ENCODE measurements around the gene UBE2E2. TPM values are rescaled to one million over a fixed set of nuclear protein-coding genes. Genes with fewer than 3 reads are reported as not detected.

UBE2E2 gene
- total RNA-seq, 1 experiment from 2014 or later: 38.6 TPM

- H3K4me1 Mint-ChIP-seq: peaks cover 0 to 1% of the 10 kb centered on the region in 2 experiments; a peak in 1 of 4 replicates
- no peak overlapping the region for H2BK20ac ChIP-seq (ENCODE audit: low read depth, low read length, poor library complexity, severe bottlenecking)
- no peak overlapping the region for H2BK12ac ChIP-seq (ENCODE audit: insufficient read length, low read depth, low read length)
- no peak overlapping the region for H3K23ac ChIP-seq (ENCODE audit: insufficient read length, low read depth, low read length)
- H2AK5ac ChIP-seq (ENCODE audit: insufficient read length, low read length): no peak overlapping the region
- no peaks in the 10 kb centered on the region for H3K27me3 ChIP-seq (ENCODE audit: insufficient read depth, low read length)
- no peak for DNase-seq
- peak overlapping the region in 1 of 3 experiments; percentile 26; a peak in 1 of 7 replicates for H3K27ac Mint-ChIP-seq
- H3K18ac ChIP-seq (ENCODE audit: insufficient read length, low read depth, low read length): no peak overlapping the region
- no peak overlapping the region for H3K27ac ChIP-seq (ENCODE audit: insufficient read length, low read depth, low read length)
- no CpG with 5 or more reads among the region's 4 CpGs for WGBS (ENCODE audit: extremely low coverage, insufficient read length, low lambda C conversion rate)
- no peaks in the 10 kb centered on the region for H4K20me1 ChIP-seq (ENCODE audit: control insufficient read depth, insufficient read depth, insufficient read length)
- H3K4me3 Mint-ChIP-seq: no peak overlapping the region
- H2BK120ac ChIP-seq (ENCODE audit: low read depth, low read length, poor library complexity, severe bottlenecking): no peak overlapping the region
- H3K79me1 ChIP-seq (ENCODE audit: insufficient read depth, low read depth, low read length, poor library complexity, severe bottlenecking): no peaks in the 10 kb centered on the region
- no peak overlapping the region for H3K56ac ChIP-seq (ENCODE audit: insufficient read length, low read depth, low read length)
- no peaks in the 10 kb centered on the region for H3K36me3 Mint-ChIP-seq (ENCODE audit: insufficient read depth in 1 of 3, low read depth in 3 of 3)
- no peak overlapping the region for H2BK15ac ChIP-seq (ENCODE audit: low read depth, low read length)
- no peak overlapping the region for H3K4ac ChIP-seq (ENCODE audit: low read depth, low read length)
- H4K91ac ChIP-seq (ENCODE audit: insufficient read length, low read depth, low read length): no peak overlapping the region
- no peak overlapping the region for H2AFZ ChIP-seq (ENCODE audit: low read length)
- H3K27me3 Mint-ChIP-seq (ENCODE audit: low read depth): no peaks in the 10 kb centered on the region
- H3K9ac ChIP-seq (ENCODE audit: extremely low read depth, insufficient read length, low read length): no peak overlapping the region
- no peak for TF ChIP-seq CTCF (conservative IDR thresholded peaks at IDR 0.05)
- H3K9me3 Mint-ChIP-seq: no peaks in the 10 kb centered on the region
- H4K8ac ChIP-seq (replicated peaks; ENCODE audit: insufficient read length, low read depth, low read length): no peak overlapping the region
- no peak overlapping the region for H3K14ac ChIP-seq (ENCODE audit: insufficient read depth, low read length)
- H3K4me2 ChIP-seq (ENCODE audit: insufficient read depth, insufficient read length, low read length): no peak overlapping the region
- no peak overlapping the region for H2BK5ac ChIP-seq (ENCODE audit: insufficient read length, low read length)
- H3K4me1 ChIP-seq (ENCODE audit: insufficient read depth, low read length): no peaks in the 10 kb centered on the region
- H3T11ph ChIP-seq (ENCODE audit: low read length): no peak overlapping the region
- H3K79me2 ChIP-seq (ENCODE audit: insufficient read depth, low read length): no peaks in the 10 kb centered on the region
- no peaks in the 10 kb centered on the region for H3K23me2 ChIP-seq (ENCODE audit: insufficient read length, low read depth, low read length, poor library complexity, severe bottlenecking)
- no peaks in the 10 kb centered on the region for H3K9me3 ChIP-seq (ENCODE audit: control insufficient read depth, low read depth, low read length)
- no peak overlapping the region for H4K5ac ChIP-seq (ENCODE audit: insufficient read length, low read depth, low read length)
Observed at GRCh38 chr3:23501201-23501802, 298.2 kb downstream of the UBE2E2 start.

All from H9 (cell line).